Kidney (tissue), 14 donors: ENCODE measurements around the gene FAM184B. TPM values are rescaled to one million over a fixed set of nuclear protein-coding genes. Genes with fewer than 3 reads are reported as not detected.

ENCODE experiments used
- DNase-seq, 5 donors: peaks; one replicate each; pipeline ENCODE4 v3.0.0-alpha.2; 2013 to 2020
- FAIRE-seq: peaks from 2 replicates; lab custom pipeline; 2012; peaks lifted over from hg19 to GRCh38; lab: Jason Lieb, UNC
- H3K27ac ChIP-seq, 2 donors: one replicate each; pipeline ENCODE4 v1.7.0; 2013; ENCODE audit warnings: low read depth in 2 of 2, low read length in 2 of 2, inconsistent platforms in 1 of 2
- H3K27me3 ChIP-seq: one replicate; pipeline ENCODE4 v1.7.1; 2013; ENCODE audit warnings: low read length, inconsistent platforms; ENCODE audit not compliant: control insufficient read depth, insufficient read depth
- H3K36me3 ChIP-seq, 3 donors: one replicate each; pipeline versions ENCODE4 v1.7.0 to v1.7.1; 2013; ENCODE audit warnings: low read length in 3 of 3, control low read depth in 1 of 3, inconsistent platforms in 1 of 3; ENCODE audit not compliant: insufficient read depth in 3 of 3, control insufficient read depth in 2 of 3
- H3K4me1 ChIP-seq, 3 donors: one replicate each; pipeline versions ENCODE4 v1.7.0 to v1.7.1; 2013; ENCODE audit warnings: low read length in 3 of 3, inconsistent platforms in 1 of 3, low read depth in 1 of 3; ENCODE audit not compliant: control insufficient read depth in 2 of 3, insufficient read depth in 2 of 3
- H3K4me3 ChIP-seq, 3 donors: one replicate each; pipeline versions ENCODE4 v1.7.0 to v1.8.1; 2013; ENCODE audit warnings: low read length in 3 of 3, control low read depth in 1 of 3, inconsistent platforms in 1 of 3
- H3K9ac ChIP-seq, 3 donors: one replicate each; pipeline versions ENCODE4 v1.7.0 to v1.7.1; 2013; ENCODE audit warnings: low read length in 3 of 3, control low read depth in 1 of 3, inconsistent platforms in 1 of 3
- H3K9me3 ChIP-seq, 3 donors: one replicate each; pipeline versions ENCODE4 v1.7.0 to v1.7.1; 2013; ENCODE audit warnings: low read length in 3 of 3, control low read depth in 1 of 3, inconsistent platforms in 1 of 3; ENCODE audit not compliant: control insufficient read depth in 2 of 3, insufficient read depth in 1 of 3
- CTCF ChIP-seq: IDR thresholded peaks from 3 replicates; pipeline ENCODE4 v1.5.1; 2012; ENCODE audit warnings: mild to moderate bottlenecking, moderate library complexity, borderline replicate concordance; ENCODE audit not compliant: insufficient read depth; ENCODE audit errors: extremely low read depth
- intact Hi-C: fragments of 100-400 bp; cut with DNase I; formaldehyde crosslinking; loops from one replicate; pipeline ENCODE4 v1.11.1; 2022
- polyA plus RNA-seq: library from polyadenylated mRNA; stranded (reverse); fragments of 350-450 nt; fragmentation: Illumina TruSeq; extraction: RNeasy Lipid Tissue Mini Kit (QIAGEN cat#74804); gene quantifications from one replicate; pipeline ENCODE4 v1.2.3, GENCODE V29; 2014; ENCODE audit warnings: low read depth, low replicate concordance; ENCODE audit not compliant: insufficient read depth
- total RNA-seq: library from RNA; stranded (reverse); fragmentation: NEBNext Ultra II Directional; extraction: Animal tissue kit (Norgen Biotek cat#: 25700); gene quantifications from one replicate; pipeline ENCODE4 v1.2.1, GENCODE V29; 2021
- donor health status: control.
- donor health status: control.
- donor health status: control.
- donor health status: control.
- donor health status: control.
- donor health status: DM: yes; HTN: yes; CAD: no.
- donor health status: Normal renal cell carcinoma (clear cell type).

The FAM184B gene
- total and polyA plus RNA-seq, 2 donors from 2014 or later: 0.09 to 0.39 TPM

GRCh38 chr4:17722356-17722700 is 59.1 kb downstream of the FAM184B start:
- H3K27me3 ChIP-seq: no peaks in the 10 kb centered on the region
- H3K27ac ChIP-seq: no peak overlapping the region
- no peaks in the 10 kb centered on the region for H3K36me3 ChIP-seq
- FAIRE-seq (no peak), DNase-seq (no peak)
- H3K9ac ChIP-seq: no peak overlapping the region
- H3K4me3 ChIP-seq: no peak overlapping the region
- H3K9me3 ChIP-seq: no peaks in the 10 kb centered on the region
- no peaks in the 10 kb centered on the region for H3K4me1 ChIP-seq
- TF ChIP-seq CTCF: no peak
- intact Hi-C loops: no loop called here

GRCh38 chr4:17721496-17722355 is 59.7 kb downstream of the FAM184B start:
- no peaks in the 10 kb centered on the region for H3K4me1 ChIP-seq

GRCh38 chr4:17719106-17719505 is 62.3 kb downstream of the FAM184B start:
- DNase-seq: no peak
- no peak for TF ChIP-seq CTCF

More at GRCh38 chr4:17721496-17722355, 59.7 kb downstream of the FAM184B start:
- FAIRE-seq: no peak
- TF ChIP-seq CTCF: no peak
- no peaks in the 10 kb centered on the region for H3K36me3 ChIP-seq
- no peak overlapping the region for H3K4me3 ChIP-seq
- H3K27me3 ChIP-seq: no peaks in the 10 kb centered on the region
- no peaks in the 10 kb centered on the region for H3K9me3 ChIP-seq
- H3K9ac ChIP-seq: no peak overlapping the region
- H3K27ac ChIP-seq: no peak overlapping the region
- peak in 1 of 5 donors; percentile 29 for DNase-seq
- intact Hi-C loops: no loop called here

More at GRCh38 chr4:17719106-17719505, 62.3 kb downstream of the FAM184B start:
- Histone ChIP-seq H3K36me3 (no peaks in the 10 kb centered on the region), H3K27ac (no peak overlapping the region), H3K9ac (no peak overlapping the region), H3K4me3 (no peak overlapping the region), H3K27me3 (no peaks in the 10 kb centered on the region), H3K4me1 (no peaks in the 10 kb centered on the region), H3K9me3 (no peaks in the 10 kb centered on the region)
- intact Hi-C loops: no loop called here
- FAIRE-seq: no peak
